Retinal pigment epithelial cell (primary cell): Measurements from ENCODE around the gene PERCC1.

Source experiments
- DNase-seq: peaks from one replicate; pipeline ENCODE4 v3.0.0-alpha.2; 2010; ENCODE audit warnings: low read depth
- H3K4me3 ChIP-seq: 2 replicates; pipeline ENCODE4 v1.5.1; 2011; ENCODE audit warnings: mild to moderate bottlenecking, low read length, control low read depth, moderate library complexity
- CTCF ChIP-seq: conservative IDR thresholded peaks from 2 replicates; pipeline ENCODE4 v1.5.1; 2011; ENCODE audit warnings: low read depth, low read length, control low read depth, inconsistent platforms

The PERCC1 gene

GRCh38 chr16:1457489-1458245 is 26.8 kb downstream of the PERCC1 start:
- DNase-seq = no peak
- no peak for TF ChIP-seq CTCF
- no peak overlapping the region for H3K4me3 ChIP-seq

GRCh38 chr16:1458336-1458976 is 27.6 kb downstream of the PERCC1 start:
- H3K4me3 ChIP-seq = no peak overlapping the region
- no peak for TF ChIP-seq CTCF
- no peak for DNase-seq

GRCh38 chr16:1458977-1459341 is 28.1 kb downstream of the PERCC1 start:
- no peak for TF ChIP-seq CTCF
- H3K4me3 ChIP-seq = no peak overlapping the region
- no peak for DNase-seq

- no peak overlapping the region for H3K4me3 ChIP-seq
- no peak for TF ChIP-seq CTCF
- no peak for DNase-seq
Observed at GRCh38 chr16:1459967-1460366, 29.1 kb downstream of the PERCC1 start.

GRCh38 chr16:1460602-1461138 is 29.8 kb downstream of the PERCC1 start:
- no peak for TF ChIP-seq CTCF
- H3K4me3 ChIP-seq = no peak overlapping the region
- DNase-seq = no peak

- TF ChIP-seq CTCF = no peak
- H3K4me3 ChIP-seq = no peak overlapping the region
- DNase-seq = no peak
Observed at GRCh38 chr16:1461146-1461545, 30.3 kb downstream of the PERCC1 start.
